ENCODE data around the gene ZNF284.

GRCh38 chr19:44025217-44025936 is 46.6 kb upstream of the ZNF284 start, which contains the start of gene ZNF222:
- no peak for TF ChIP-seq CTCF (IDR thresholded peaks at IDR 0.05)
- TF ChIP-seq POLR2A (IDR thresholded peaks at IDR 0.05): no peak
- TF ChIP-seq EP300 (IDR thresholded peaks at IDR 0.05): no peak
- peak; percentile 26 for TF ChIP-seq POLR2AphosphoS5 (IDR thresholded peaks at IDR 0.05)
